Bronchial epithelial cell (primary cell): ENCODE results near the gene TCF7L2. TPM values are rescaled to one million over a fixed set of nuclear protein-coding genes. Genes with fewer than 3 reads are reported as not detected.
"Not testable (repeated sequence)": the region's sequence is repeated elsewhere in the genome, so short reads cannot be mapped to it uniquely, and the experiment has no call there.

Source experiments
- DNase-seq: peaks from one replicate; pipeline ENCODE4 v3.0.0-alpha.2; 2010; ENCODE audit warnings: low read depth
- FAIRE-seq: peaks from 2 replicates; lab custom pipeline; 2011; peaks lifted over from hg19 to GRCh38; lab: Jason Lieb, UNC
- H3K27me3 ChIP-seq: 2 replicates; pipeline ENCODE4 v1.5.1; 2011; ENCODE audit warnings: low read length; ENCODE audit not compliant: control insufficient read depth, insufficient read depth
- H3K36me3 ChIP-seq: 2 replicates; pipeline ENCODE4 v1.5.1; 2011; ENCODE audit warnings: low read length; ENCODE audit not compliant: control insufficient read depth, insufficient read depth
- H3K4me3 ChIP-seq: 2 replicates; pipeline ENCODE4 v1.5.1; 2011; ENCODE audit warnings: mild to moderate bottlenecking, low read depth, low read length, control low read depth
- total RNA-seq: library from RNA; depleted of rRNA; stranded (reverse); fragments of >200 nt; gene quantifications from 2 replicates; pipeline ENCODE4 v1.2.1, GENCODE V29; 2014
- TF ChIP-seq, protein P1 (sequence below): IDR thresholded peaks from 2 replicates; pipeline ENCODE4 v1.5.1; 2011; ENCODE audit warnings: mild to moderate bottlenecking, moderate library complexity, low read length, control low read depth, inconsistent platforms; ENCODE audit not compliant: insufficient read depth, severe bottlenecking

Gene TCF7L2
- total RNA-seq, 1 donor from 2014 or later: 1.1 TPM

DNA sequence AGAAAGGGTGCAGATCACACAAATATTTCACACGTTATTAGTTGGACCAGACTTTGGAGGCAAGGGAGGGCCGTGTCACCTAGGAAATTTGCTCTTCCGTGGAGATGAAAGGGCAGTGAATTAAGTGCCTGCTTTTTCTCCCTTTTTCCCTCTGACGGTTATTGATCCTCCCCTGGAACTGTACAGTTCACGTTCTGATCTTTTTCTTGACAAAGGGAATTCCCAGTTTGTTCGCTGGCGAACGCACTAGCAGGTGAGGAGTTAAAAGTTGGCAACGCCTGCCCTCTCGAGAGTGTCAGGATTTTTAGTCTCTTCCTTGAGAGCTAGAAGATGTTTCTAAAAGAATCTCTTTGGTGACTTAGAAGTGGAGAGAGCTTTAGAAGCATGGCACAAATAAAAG is 111.5 kb downstream of the TCF7L2 start:
- no peaks in the 10 kb centered on the region for H3K27me3 ChIP-seq
- DNase-seq (no peak), FAIRE-seq (no peak)
- TF ChIP-seq, protein P1, sequence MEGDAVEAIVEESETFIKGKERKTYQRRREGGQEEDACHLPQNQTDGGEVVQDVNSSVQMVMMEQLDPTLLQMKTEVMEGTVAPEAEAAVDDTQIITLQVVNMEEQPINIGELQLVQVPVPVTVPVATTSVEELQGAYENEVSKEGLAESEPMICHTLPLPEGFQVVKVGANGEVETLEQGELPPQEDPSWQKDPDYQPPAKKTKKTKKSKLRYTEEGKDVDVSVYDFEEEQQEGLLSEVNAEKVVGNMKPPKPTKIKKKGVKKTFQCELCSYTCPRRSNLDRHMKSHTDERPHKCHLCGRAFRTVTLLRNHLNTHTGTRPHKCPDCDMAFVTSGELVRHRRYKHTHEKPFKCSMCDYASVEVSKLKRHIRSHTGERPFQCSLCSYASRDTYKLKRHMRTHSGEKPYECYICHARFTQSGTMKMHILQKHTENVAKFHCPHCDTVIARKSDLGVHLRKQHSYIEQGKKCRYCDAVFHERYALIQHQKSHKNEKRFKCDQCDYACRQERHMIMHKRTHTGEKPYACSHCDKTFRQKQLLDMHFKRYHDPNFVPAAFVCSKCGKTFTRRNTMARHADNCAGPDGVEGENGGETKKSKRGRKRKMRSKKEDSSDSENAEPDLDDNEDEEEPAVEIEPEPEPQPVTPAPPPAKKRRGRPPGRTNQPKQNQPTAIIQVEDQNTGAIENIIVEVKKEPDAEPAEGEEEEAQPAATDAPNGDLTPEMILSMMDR: no peak
- no peaks in the 10 kb centered on the region for H3K36me3 ChIP-seq
- H3K4me3 ChIP-seq: no peak overlapping the region

DNA sequence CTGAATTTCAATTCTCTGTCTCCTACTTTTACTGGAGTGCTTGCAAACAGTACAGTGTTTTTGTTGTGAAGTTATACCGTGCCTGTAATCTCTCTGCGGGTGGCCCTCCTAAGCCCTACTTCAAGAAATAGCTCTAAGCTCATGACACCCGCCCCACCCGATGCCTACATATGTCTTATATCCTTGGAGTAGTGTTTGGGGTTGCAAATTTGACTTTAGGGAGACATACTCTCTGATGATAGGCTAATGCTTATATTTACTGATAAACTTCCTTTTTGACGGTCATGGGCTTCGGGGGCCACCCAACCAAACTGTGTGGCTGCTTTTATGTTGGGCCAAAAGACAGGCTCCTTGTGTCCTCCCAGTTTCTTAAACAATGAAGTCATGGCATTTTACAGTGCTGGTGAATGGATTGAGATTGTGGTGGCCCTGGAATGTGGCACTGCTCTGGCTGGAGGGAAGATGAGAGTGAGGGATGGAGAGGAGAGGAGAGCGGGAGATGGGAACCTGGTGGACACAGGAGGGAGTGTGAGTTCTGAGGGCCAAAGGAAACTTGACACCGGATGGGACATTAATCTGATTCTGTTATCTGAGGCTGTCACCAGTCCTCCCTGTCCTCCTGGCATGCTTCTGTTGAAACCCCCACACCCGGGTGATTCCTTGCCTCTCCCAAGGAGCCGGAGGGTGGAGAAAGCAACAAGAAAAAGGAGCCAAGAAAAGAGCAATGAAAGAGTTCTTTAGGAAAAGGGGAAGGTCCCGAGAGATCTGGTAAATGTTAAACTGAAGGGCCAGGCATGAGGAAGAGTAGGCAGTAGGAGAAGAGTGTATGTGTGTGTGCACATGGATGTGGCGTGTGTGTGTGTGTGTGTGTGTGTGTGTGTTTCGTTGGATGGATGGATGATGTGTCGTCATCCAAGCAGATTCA is 113.3 kb downstream of the TCF7L2 start:
- Histone ChIP-seq H3K27me3 (no peaks in the 10 kb centered on the region), H3K36me3 (no peaks in the 10 kb centered on the region), H3K4me3 (no peak overlapping the region)
- no peak for DNase-seq
- TF ChIP-seq, protein P1: no peak
- no peak for FAIRE-seq

DNA sequence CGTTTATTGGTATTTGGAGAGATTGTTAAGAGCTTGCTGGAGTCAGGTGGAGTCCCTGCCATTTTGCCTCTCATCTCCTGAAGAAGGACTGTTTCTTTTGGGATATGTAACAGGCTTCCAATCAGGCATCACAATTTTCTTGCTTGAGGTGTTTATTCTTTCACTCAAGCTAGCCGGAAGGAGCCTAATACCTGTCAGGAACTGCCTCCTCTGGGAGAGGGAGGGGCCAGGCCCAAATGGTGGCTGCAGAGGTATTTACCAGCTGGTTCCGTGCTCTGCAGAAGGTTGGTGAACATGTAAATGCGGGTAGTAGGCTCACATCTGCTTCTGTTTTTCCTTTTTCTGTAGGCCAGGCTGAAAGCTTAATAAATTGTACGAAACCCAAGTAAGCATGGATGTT is 114.0 kb downstream of the TCF7L2 start:
- DNase-seq: no peak

DNA sequence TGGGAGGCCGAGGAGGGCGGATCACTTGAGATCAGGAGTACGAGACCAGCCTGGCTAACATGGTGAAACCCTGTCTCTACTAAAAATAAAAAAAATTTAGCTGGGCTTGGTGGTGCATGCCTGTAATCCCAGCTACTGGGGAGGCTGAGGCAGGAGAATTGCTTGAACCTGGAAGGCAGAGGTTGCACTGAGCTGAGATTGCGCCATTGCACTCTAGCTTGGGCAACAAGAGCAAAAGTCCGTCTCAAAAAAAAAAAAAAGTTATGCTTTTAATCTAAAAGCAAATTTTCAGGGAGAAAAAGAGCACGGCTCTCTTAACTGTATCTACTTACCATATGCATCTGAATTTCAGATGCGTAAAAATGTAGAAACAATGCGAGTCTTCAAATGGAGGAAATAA is 116.1 kb downstream of the TCF7L2 start:
- not testable (repeated sequence) for H3K36me3 ChIP-seq, FAIRE-seq, H3K27me3 ChIP-seq, H3K4me3 ChIP-seq, DNase-seq

More for the DNA sequence above, 114.0 kb downstream of the TCF7L2 start:
- Histone ChIP-seq H3K36me3 (no peaks in the 10 kb centered on the region), H3K4me3 (no peak overlapping the region), H3K27me3 (no peaks in the 10 kb centered on the region)
- no peak for FAIRE-seq
- TF ChIP-seq, protein P1: no peak

DNA sequence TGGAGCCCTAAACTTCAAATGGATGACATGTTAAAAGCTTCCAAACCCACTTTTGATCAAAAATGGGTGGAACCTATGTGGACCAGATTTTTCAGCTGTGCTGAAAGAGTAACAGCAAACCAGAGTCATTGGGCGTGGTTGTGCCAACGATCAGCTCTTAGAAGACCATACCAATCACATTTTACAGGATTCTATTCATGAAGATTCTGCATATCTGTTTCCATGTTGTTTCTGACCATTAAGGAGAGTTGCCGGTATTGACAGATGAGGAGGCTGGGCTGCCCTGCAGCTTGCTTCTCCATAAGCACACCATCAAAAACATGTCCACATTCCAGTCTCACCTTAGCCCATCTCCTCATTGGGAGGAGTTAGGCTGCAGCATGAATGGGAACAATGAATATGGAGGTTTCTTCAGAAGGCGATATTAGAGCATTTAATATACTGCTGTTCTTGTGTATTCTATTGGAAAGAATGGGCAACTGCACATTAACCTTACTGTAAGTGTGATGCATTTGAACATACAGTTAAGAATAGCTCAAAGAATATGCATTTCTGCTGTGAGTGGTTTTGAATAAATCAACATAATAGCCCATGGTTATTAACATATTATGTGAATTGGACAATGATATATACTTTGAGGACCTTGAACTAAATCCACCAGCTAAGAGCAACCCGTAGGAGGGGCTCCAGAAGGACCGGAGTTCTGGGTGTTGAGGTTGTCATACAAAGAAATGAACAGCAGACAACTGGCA is 116.7 kb downstream of the TCF7L2 start:
- peak; percentile 13 for FAIRE-seq

DNA sequence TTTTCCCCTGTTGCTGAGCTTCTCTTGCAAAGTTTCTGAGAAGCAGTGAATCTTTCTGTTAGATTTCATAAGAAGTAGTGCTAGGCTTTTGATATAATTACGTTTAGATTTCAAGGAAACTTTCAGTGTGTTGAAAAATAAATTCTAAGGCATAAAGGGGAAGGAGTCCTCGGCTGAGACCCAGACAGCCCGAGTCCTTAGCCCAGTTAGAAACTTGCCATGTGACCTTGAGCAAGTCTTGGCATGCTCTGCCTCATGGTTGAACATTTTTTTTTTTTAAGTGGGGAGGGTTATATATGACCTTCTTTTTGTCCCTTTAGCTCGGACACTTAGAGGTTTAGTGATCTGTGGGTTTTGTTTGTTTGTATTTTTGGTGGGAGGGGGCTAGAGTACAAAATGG is 117.5 kb downstream of the TCF7L2 start:
- TF ChIP-seq, protein P1: no peak
- no peak for FAIRE-seq
- peak; percentile 59 for DNase-seq
- H3K27me3 ChIP-seq: no peaks in the 10 kb centered on the region
- H3K4me3 ChIP-seq: no peak overlapping the region
- H3K36me3 ChIP-seq: no peaks in the 10 kb centered on the region

More for the DNA sequence above, 116.7 kb downstream of the TCF7L2 start:
- no peaks in the 10 kb centered on the region for H3K36me3 ChIP-seq
- TF ChIP-seq, protein P1: no peak
- no peaks in the 10 kb centered on the region for H3K27me3 ChIP-seq
- H3K4me3 ChIP-seq: no peak overlapping the region
- DNase-seq: no peak
